Duodenal mucosa (tissue), 2 donors: ENCODE data around the gene CCNB2.

Experiments
- H3K27ac ChIP-seq: one replicate; pipeline ENCODE4 v1.7.0; 2013; ENCODE audit warnings: low read depth, low read length
- H3K27me3 ChIP-seq, 2 donors: one replicate each; pipeline ENCODE4 v1.7.0; 2013; ENCODE audit warnings: low read length in 2 of 2, control low read depth in 1 of 2; ENCODE audit not compliant: insufficient read depth in 2 of 2, control insufficient read depth in 1 of 2
- H3K36me3 ChIP-seq, 2 donors: one replicate each; pipeline ENCODE4 v1.7.0; 2013; ENCODE audit warnings: low read length in 2 of 2, control low read depth in 1 of 2; ENCODE audit not compliant: insufficient read depth in 2 of 2, control insufficient read depth in 1 of 2
- H3K4me1 ChIP-seq, 2 donors: one replicate each; pipeline ENCODE4 v1.7.0; 2013; ENCODE audit warnings: low read length in 2 of 2, control low read depth in 1 of 2; ENCODE audit not compliant: insufficient read depth in 2 of 2, control insufficient read depth in 1 of 2
- H3K4me3 ChIP-seq, 2 donors: one replicate each; pipeline ENCODE4 v1.7.0; 2013; ENCODE audit warnings: low read length in 2 of 2, low read depth in 1 of 2
- H3K9ac ChIP-seq, 2 donors: one replicate each; pipeline ENCODE4 v1.7.0; 2013; ENCODE audit warnings: low read length in 2 of 2, low read depth in 1 of 2
- H3K9me3 ChIP-seq, 2 donors: one replicate each; pipeline ENCODE4 v1.7.0; 2013; ENCODE audit warnings: low read length in 2 of 2, control low read depth in 1 of 2; ENCODE audit not compliant: control insufficient read depth in 1 of 2

The CCNB2 gene

GRCh38 chr15:59174151-59174834 lies 69.3 kb downstream of the CCNB2 start:
- Histone ChIP-seq H3K27me3 (no peaks in the 10 kb centered on the region), H3K36me3 (peaks cover 30 to 67% of the 10 kb centered on the region in 2 donors), H3K4me3 (no peak overlapping the region), H3K9ac (no peak overlapping the region), H3K9me3 (no peaks in the 10 kb centered on the region), H3K27ac (no peak overlapping the region), H3K4me1 (peaks cover 5 to 14% of the 10 kb centered on the region in 2 donors)
